ENCODE data around the gene PAQR5. TPM values are rescaled to one million over a fixed set of nuclear protein-coding genes. Genes with fewer than 3 reads are reported as not detected.

PAQR5 gene
- total and polyA plus RNA-seq, 4 donors: 0.19 to 1.1 (median 0.53) TPM

DNA sequence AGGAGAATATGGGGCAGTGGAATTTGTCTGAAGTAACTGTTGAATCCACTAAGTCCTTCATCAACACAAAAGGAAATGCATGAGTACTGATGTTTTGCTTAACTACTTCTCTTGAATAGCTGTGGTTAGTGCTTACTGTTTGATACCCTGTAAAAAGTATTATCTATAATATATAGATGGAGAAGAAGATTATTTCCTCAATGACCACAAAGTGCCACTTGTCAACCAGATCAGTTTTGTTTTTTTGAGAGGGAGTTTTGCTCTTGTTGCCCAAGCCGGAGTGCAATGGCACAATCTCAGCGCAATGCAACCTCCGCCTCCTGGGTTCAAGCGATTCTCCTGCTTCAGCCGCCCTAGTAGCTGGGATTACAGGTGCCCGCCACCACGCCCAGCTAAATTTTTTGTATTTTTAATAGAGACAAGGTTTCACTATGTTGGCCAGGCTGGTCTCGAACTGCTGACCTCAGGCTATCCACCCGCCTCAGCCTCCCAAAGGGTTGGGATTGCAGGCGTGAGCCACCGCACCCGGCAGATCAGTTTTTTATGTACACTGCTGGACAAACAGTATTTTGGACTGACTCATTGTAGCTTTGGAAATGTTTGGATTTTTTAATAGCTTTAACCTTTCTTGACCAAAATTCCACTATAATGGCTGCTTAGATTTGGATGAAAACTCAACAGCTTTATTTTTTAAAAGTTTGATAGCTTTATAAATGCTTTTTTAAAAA, 152.4 kb downstream of the PAQR5 start:
- H3K9me3 ChIP-seq (ENCODE audit: control insufficient read depth in 4 of 4, low read length in 3 of 4): no peaks in the 10 kb centered on the region
- no peak for DNase-seq (ENCODE audit: low spot score)
- no peak overlapping the region for H3K9ac ChIP-seq (ENCODE audit: low read depth in 1 of 2, low read length in 2 of 2)
- H3K4me1 ChIP-seq (ENCODE audit: control insufficient read depth in 4 of 4, insufficient read depth in 4 of 4, low read length in 3 of 4): peaks cover 4 to 28% (median 21%) of the 10 kb centered on the region in 4 donors
- H3K27me3 ChIP-seq (ENCODE audit: control insufficient read depth in 4 of 4, insufficient read depth in 4 of 4, low read length in 3 of 4): no peaks in the 10 kb centered on the region
- no peak overlapping the region for H3K27ac ChIP-seq (ENCODE audit: low read depth in 1 of 2, low read length in 2 of 2)
- no peak overlapping the region for H3K4me3 ChIP-seq (ENCODE audit: low read depth in 1 of 3, low read length in 3 of 3)
- WGBS: 76% methylated on average over 12 of the region's 12 CpGs
- TF ChIP-seq HNF4A (conservative IDR thresholded peaks at IDR 0.05): peak in 1 of 2 donors; percentile 9
- no peak for TF ChIP-seq HNF4G (IDR thresholded peaks at IDR 0.05)
- TF ChIP-seq JUND (IDR thresholded peaks at IDR 0.05): peak in 1 of 2 donors; percentile 22
- no peak for TF ChIP-seq GABPA (IDR thresholded peaks at IDR 0.05 in 1 of 2, conservative IDR thresholded peaks at IDR 0.05 in 1 of 2)
- peak; percentile 26 for TF ChIP-seq FOXA2 (IDR thresholded peaks at IDR 0.05)
- H3K36me3 ChIP-seq (ENCODE audit: control insufficient read depth in 4 of 4, insufficient read depth in 3 of 4, low read depth in 1 of 4, low read length in 3 of 4): peaks cover 3 to 11% (median 8%) of the 10 kb centered on the region in 4 donors

DNA sequence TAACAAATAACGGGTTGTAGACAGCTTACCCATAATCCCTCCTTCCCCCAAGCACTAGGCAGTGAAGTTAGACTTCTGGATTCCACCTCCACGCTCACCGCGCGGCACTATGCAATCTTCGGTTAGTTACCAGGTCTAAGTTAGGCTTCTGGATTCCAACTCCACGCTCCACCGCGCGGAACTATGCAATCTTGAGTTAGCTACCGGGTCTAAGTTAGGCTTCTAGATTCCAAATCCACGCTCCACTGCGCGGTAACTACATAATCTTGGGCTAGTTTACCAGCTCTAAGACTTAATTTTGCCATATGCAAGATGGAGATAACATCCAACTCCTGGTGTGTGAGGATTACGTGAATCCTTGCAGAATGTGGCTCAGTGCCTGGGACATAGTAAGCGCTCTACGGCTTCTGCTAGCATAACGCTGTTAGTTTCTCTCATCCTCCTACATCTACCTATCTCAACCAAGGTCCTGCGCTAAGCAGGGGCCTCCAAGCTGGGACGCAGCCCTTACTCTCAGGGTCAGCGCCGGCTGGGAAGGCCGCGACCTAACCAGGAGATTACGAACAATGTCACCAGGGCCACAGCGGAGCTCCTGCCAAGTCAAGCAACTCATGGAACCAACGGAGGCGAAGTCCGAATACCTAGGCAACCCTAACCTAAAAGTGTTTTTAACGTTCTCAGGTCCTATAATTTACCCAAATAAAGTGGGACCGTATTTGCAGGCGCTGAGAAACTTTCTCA, 153.4 kb downstream of the PAQR5 start:
- Histone ChIP-seq H3K4me3 (ENCODE audit: low read depth in 1 of 3, low read length in 3 of 3) (peak overlapping the region; percentile 40 to 94 (median 77)), H3K36me3 (ENCODE audit: control insufficient read depth in 4 of 4, insufficient read depth in 3 of 4, low read depth in 1 of 4, low read length in 3 of 4) (peaks cover 3 to 18% (median 12%) of the 10 kb centered on the region in 4 donors), H3K27me3 (ENCODE audit: control insufficient read depth in 4 of 4, insufficient read depth in 4 of 4, low read length in 3 of 4) (no peaks in the 10 kb centered on the region), H3K27ac (ENCODE audit: low read depth in 1 of 2, low read length in 2 of 2) (peak overlapping the region; percentile 82 to 94), H3K4me1 (ENCODE audit: control insufficient read depth in 4 of 4, insufficient read depth in 4 of 4, low read length in 3 of 4) (peaks cover 4 to 28% (median 21%) of the 10 kb centered on the region in 4 donors), H3K9ac (ENCODE audit: low read depth in 1 of 2, low read length in 2 of 2) (peak overlapping the region; percentile 75 to 88), H3K9me3 (ENCODE audit: control insufficient read depth in 4 of 4, low read length in 3 of 4) (no peaks in the 10 kb centered on the region)
- WGBS: 16% methylated on average over 32 of the region's 32 CpGs
- DNase-seq (ENCODE audit: low spot score): peak; percentile 58
- TF ChIP-seq JUND (IDR thresholded peaks at IDR 0.05) (no peak), HNF4A (conservative IDR thresholded peaks at IDR 0.05) (peak; percentile 41 to 61), NR2F2 (IDR thresholded peaks at IDR 0.05) (peak; percentile 43), GABPA (IDR thresholded peaks at IDR 0.05 in 1 of 2, conservative IDR thresholded peaks at IDR 0.05 in 1 of 2) (no peak), HNF4G (IDR thresholded peaks at IDR 0.05) (no peak), RAD21 (IDR thresholded peaks at IDR 0.05) (no peak), YY1 (IDR thresholded peaks at IDR 0.05) (peak; percentile 56), RXRA (IDR thresholded peaks at IDR 0.05) (peak; percentile 28 to 52), FOXA1 (IDR thresholded peaks at IDR 0.05) (no peak), SP1 (IDR thresholded peaks at IDR 0.05) (peak; percentile 78)
- TF ChIP-seq, protein P1, sequence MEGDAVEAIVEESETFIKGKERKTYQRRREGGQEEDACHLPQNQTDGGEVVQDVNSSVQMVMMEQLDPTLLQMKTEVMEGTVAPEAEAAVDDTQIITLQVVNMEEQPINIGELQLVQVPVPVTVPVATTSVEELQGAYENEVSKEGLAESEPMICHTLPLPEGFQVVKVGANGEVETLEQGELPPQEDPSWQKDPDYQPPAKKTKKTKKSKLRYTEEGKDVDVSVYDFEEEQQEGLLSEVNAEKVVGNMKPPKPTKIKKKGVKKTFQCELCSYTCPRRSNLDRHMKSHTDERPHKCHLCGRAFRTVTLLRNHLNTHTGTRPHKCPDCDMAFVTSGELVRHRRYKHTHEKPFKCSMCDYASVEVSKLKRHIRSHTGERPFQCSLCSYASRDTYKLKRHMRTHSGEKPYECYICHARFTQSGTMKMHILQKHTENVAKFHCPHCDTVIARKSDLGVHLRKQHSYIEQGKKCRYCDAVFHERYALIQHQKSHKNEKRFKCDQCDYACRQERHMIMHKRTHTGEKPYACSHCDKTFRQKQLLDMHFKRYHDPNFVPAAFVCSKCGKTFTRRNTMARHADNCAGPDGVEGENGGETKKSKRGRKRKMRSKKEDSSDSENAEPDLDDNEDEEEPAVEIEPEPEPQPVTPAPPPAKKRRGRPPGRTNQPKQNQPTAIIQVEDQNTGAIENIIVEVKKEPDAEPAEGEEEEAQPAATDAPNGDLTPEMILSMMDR (IDR thresholded peaks at IDR 0.05; ENCODE audit: low read depth, low read length, missing input control): no peak
- TF ChIP-seq, protein P2, sequence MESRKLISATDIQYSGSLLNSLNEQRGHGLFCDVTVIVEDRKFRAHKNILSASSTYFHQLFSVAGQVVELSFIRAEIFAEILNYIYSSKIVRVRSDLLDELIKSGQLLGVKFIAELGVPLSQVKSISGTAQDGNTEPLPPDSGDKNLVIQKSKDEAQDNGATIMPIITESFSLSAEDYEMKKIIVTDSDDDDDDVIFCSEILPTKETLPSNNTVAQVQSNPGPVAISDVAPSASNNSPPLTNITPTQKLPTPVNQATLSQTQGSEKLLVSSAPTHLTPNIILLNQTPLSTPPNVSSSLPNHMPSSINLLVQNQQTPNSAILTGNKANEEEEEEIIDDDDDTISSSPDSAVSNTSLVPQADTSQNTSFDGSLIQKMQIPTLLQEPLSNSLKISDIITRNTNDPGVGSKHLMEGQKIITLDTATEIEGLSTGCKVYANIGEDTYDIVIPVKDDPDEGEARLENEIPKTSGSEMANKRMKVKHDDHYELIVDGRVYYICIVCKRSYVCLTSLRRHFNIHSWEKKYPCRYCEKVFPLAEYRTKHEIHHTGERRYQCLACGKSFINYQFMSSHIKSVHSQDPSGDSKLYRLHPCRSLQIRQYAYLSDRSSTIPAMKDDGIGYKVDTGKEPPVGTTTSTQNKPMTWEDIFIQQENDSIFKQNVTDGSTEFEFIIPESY (IDR thresholded peaks at IDR 0.05): no peak
- TF ChIP-seq, protein P3, sequence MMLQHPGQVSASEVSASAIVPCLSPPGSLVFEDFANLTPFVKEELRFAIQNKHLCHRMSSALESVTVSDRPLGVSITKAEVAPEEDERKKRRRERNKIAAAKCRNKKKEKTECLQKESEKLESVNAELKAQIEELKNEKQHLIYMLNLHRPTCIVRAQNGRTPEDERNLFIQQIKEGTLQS (IDR thresholded peaks at IDR 0.05): no peak

Data from liver (tissue), 9 donors.